ENCODE data around the gene GNAI1.

GRCh38 chr7:80150611-80151273, 16.1 kb downstream of the GNAI1 start:
- no peak for TF ChIP-seq CTCF (IDR thresholded peaks at IDR 0.05; ENCODE audit: low read depth, low read length, poor library complexity, severe bottlenecking)
- TF ChIP-seq EZH2phosphoT487 (IDR thresholded peaks at IDR 0.05; ENCODE audit: borderline replicate concordance, low read length): no peak
